Measurements from ENCODE around the gene RP9. TPM values are rescaled to one million over a fixed set of nuclear protein-coding genes. Genes with fewer than 3 reads are reported as not detected.

Gene RP9
- total RNA-seq, 2 donors from 2014 or later: 16.0 to 16.8 TPM

DNA sequence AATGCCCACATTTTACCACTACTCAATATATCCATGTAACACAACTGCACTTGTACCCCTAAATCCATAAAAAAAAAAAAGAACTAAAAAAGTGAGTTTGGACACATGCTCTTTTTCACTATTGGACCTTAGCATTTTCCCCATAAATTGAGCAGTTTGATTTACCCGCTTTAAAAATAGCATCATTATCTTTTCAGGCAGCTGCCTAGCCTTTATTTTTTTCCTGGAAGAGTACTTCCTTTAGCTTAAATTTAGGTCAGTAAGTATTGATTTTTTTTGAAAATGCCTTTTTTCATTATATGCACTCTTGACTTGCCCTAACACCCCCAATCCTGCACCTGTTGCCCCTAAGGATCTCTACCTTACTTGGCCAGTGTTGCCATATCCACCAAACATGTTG is 41.3 kb downstream of the RP9 start:
- Mint-ChIP-seq H3K27ac (no peak overlapping the region), H3K4me3 (no peak overlapping the region), H3K36me3 (ENCODE audit: low read depth) (no peaks in the 10 kb centered on the region), H3K27me3 (peaks cover 10% of the 10 kb centered on the region), H3K4me1 (peaks cover 6% of the 10 kb centered on the region)
- ATAC-seq (no peak), DNase-seq (no peak)
- no peaks in the 10 kb centered on the region for H3K9me3 ChIP-seq (ENCODE audit: control insufficient read depth, low read length, poor library complexity, severe bottlenecking)

DNA sequence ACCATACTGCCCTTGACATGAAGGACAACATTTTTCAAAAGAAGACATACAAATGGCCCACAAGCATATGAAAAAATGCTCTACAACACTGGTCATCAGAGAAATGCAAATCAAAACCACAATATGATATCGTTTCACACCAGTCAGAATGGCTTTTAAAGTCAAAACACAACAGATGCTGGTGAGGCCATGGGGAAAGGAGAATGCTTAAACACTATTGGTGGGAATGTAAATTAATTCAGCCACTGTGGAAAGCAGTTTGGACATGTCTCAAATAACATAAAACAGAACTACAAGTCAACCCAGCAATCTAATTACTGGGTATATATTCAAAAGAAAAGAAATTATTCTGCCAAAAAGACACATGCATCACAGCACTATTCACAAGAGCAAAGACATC is 42.4 kb downstream of the RP9 start:
- peaks cover 8% of the 10 kb centered on the region for H3K4me1 Mint-ChIP-seq

DNA sequence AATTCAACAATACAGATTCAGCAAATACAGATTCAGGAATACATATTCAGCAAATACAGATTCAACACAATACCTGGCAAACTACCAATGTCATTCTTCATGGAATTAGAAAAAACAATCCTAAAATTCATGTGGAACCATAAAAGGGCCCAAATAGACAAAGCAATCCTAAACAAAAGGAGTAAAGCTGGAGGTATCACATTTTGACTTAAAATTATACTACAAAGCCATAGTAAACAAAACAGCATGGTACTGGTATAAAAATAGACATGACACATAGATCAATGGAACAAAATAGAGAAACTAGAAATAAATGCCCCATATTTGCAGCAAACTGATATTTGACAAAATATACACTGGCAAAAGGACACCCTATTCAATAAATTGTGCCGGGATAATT is 43.2 kb downstream of the RP9 start:
- H3K36me3 Mint-ChIP-seq (ENCODE audit: low read depth): no peaks in the 10 kb centered on the region
- ATAC-seq (no peak), DNase-seq (no peak)
- peaks cover 9% of the 10 kb centered on the region for H3K4me1 Mint-ChIP-seq
- no peaks in the 10 kb centered on the region for H3K9me3 ChIP-seq (ENCODE audit: control insufficient read depth, low read length, poor library complexity, severe bottlenecking)
- H3K27ac Mint-ChIP-seq: no peak overlapping the region
- H3K4me3 Mint-ChIP-seq: no peak overlapping the region
- H3K27me3 Mint-ChIP-seq: no peaks in the 10 kb centered on the region

More for the DNA sequence above, 42.4 kb downstream of the RP9 start:
- Mint-ChIP-seq H3K27me3 (no peaks in the 10 kb centered on the region), H3K4me3 (no peak overlapping the region), H3K27ac (no peak overlapping the region), H3K36me3 (ENCODE audit: low read depth) (no peaks in the 10 kb centered on the region)
- no peak for ATAC-seq
- DNase-seq: no peak
- H3K9me3 ChIP-seq (ENCODE audit: control insufficient read depth, low read length, poor library complexity, severe bottlenecking): no peaks in the 10 kb centered on the region

DNA sequence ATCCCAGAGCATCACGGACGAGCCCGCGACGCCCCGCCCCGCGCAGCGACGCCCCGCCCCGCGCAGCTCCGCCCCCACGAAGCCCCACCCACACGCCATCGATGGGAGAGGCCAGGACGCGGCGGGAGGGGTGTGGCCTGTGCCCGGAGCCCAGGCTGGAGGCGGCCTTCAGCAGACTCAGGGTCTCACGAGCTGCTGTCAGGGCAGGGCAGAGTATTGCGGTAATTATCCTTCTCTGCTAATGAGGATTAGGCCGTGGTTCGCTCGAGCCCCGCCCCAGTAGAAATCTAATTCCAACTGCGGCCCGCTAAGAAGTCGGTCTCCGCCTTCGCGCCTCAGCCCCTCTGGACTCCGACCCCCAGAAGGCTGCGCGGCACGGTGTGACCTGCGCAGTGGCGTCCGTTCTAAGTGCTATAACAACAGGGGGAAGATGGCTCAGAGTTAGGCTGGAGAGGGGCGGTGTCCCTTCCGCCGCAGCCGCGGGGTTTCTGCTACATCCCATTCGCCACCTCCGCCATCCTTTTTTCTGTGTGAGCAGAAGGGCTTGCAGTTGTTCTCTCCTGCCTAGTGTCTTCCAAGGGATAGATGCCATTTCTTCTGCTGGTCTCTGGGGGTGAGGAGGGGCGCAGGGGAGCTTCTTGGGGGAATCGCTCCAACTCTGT is 46.3 kb downstream of the RP9 start:
- no peaks in the 10 kb centered on the region for H3K36me3 Mint-ChIP-seq (ENCODE audit: low read depth)
- peaks cover 28% of the 10 kb centered on the region for H3K4me1 Mint-ChIP-seq
- ATAC-seq (peak; percentile 92), DNase-seq (peak; percentile 81 to 91 (median 85))
- peak overlapping the region; percentile 94 for H3K4me3 Mint-ChIP-seq
- no peaks in the 10 kb centered on the region for H3K27me3 Mint-ChIP-seq
- no peaks in the 10 kb centered on the region for H3K9me3 ChIP-seq (ENCODE audit: control insufficient read depth, low read length, poor library complexity, severe bottlenecking)
- peak overlapping the region; percentile 81 for H3K27ac Mint-ChIP-seq

DNA sequence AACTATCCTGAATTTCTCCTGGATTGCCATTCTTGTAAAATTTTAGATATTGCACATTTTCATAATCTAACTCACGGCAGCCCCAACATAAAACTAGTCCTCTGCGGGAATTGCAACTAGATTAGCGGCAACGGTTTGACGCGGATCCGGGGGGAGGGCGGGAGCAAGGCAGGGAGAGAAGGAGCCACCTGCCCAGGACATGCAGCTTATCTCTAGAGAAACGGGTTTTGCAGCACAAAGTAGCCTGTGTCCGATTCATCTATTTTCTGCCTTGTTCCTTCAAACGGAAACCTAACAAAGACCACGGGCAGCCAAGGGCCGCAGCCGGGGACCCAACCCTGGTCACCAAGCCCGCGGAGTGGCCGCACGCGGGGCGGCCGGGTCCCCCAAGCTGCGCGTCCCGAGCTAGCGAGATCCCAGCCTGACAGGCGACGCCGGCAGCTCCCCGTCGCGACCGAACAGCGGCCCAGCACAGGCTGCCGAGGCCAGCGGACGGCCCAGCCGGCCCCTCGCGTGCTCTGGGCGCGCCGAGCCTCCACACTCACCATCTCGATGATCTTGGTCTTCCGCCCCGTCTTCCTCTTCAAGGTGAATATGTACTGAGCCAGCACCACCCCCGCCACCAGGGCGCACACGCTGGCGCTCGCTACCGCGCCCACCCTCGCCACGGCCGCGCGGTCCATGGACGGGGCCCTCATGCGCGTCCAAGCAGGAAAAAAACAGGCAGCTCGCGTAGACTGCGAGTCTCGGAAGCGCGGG is 47.0 kb downstream of the RP9 start, which contains the start of gene NT5C3A:
TSS of gene NT5C3A (minus strand) at position 754 of the 759 bp plus-strand sequence. CDS start at position 683, 71 bp downstream.
- ATAC-seq: no peak
- no peaks in the 10 kb centered on the region for H3K36me3 Mint-ChIP-seq (ENCODE audit: low read depth)
- H3K4me1 Mint-ChIP-seq: peaks cover 32% of the 10 kb centered on the region

DNA sequence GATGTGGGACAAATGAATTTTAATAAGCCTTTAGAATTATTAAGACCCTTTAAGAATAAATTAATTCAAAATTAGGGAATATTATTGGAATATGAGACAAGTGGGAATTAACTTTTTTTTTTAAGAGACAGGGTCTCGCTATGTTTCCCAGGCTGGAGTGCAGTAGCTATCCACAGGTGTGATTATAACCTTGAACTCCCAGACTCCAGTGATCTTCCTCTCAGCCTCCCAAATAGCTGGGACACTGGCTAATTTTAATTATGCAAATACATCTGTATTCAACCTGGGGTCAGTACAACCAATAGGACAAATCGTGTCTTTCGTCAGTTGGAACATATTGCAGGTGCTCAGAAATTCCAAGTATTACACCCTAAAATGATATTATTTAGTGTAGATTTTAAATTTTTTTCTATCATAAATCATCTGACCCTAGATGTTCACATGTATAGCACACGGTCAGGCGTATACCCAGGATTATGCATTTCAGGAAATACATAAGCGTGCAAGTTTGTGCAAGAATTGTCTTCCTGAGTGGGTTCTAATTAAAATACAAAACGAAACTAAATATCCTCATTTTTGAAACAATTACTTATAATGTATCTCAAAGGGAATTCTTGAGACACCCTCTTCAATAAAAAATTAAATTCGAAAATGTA is 47.8 kb downstream of the RP9 start:
- ATAC-seq (no peak), DNase-seq (no peak)
- Mint-ChIP-seq H3K27me3 (no peaks in the 10 kb centered on the region), H3K4me3 (peak overlapping the region; percentile 94), H3K27ac (peak overlapping the region; percentile 81), H3K36me3 (ENCODE audit: low read depth) (no peaks in the 10 kb centered on the region), H3K4me1 (peaks cover 32% of the 10 kb centered on the region)
- no peaks in the 10 kb centered on the region for H3K9me3 ChIP-seq (ENCODE audit: control insufficient read depth, low read length, poor library complexity, severe bottlenecking)

More for the DNA sequence above, 47.0 kb downstream of the RP9 start, which contains the start of gene NT5C3A:
- Mint-ChIP-seq H3K27me3 (no peaks in the 10 kb centered on the region), H3K4me3 (peak within 1 kb of the TSS; percentile 94), H3K27ac (peak within 1 kb of the TSS; percentile 81)
- peak; percentile 5 to 18 (median 9) for DNase-seq
- no peaks in the 10 kb centered on the region for H3K9me3 ChIP-seq (ENCODE audit: control insufficient read depth, low read length, poor library complexity, severe bottlenecking)

DNA sequence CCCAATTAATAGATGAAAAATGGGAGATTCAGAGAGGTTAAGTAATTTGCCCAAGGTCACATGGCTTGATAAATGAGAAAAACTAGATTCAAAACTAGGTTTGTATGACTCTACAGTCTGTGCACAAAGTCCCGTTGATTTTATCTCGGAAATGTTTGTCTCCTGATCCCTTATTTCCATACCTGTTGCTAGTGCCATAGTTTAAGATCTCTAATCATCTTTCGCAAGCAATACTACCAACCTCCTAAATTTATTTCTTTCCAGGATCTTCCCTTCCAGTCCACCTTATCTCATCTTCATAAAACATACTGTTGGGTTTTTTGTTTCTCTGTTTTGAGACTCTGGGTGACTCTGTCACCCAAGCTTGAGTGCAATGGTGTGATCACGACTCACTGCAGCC is 49.6 kb downstream of the RP9 start:
- DNase-seq: no peak
- no peaks in the 10 kb centered on the region for H3K36me3 Mint-ChIP-seq (ENCODE audit: low read depth)
- H3K27me3 Mint-ChIP-seq: no peaks in the 10 kb centered on the region
- H3K4me3 Mint-ChIP-seq: no peak overlapping the region
- H3K9me3 ChIP-seq (ENCODE audit: control insufficient read depth, low read length, poor library complexity, severe bottlenecking): no peaks in the 10 kb centered on the region
- peaks cover 41% of the 10 kb centered on the region for H3K4me1 Mint-ChIP-seq
- no peak overlapping the region for H3K27ac Mint-ChIP-seq
- ATAC-seq: no peak

DNA sequence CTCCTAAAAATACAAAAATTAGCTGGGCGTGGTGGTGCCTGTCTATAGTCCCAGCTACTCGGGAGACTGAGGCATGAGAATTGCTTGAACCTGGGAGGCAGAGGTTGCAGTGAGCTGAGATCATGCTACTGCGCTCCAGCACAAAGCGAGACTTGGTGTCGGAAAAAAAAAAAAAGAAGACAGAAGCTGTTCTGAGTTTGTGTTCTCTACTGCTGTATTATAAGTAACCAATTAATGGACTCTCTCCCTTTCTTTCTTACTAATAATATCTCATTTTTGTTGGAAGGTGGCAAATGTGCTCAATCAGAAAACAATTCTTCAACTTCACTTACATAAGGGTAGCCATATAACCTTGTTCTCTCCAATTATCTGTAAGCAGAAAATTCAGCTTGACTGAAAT is 54.0 kb downstream of the RP9 start:
- Mint-ChIP-seq H3K36me3 (ENCODE audit: low read depth) (no peaks in the 10 kb centered on the region), H3K27me3 (no peaks in the 10 kb centered on the region), H3K4me3 (no peak overlapping the region), H3K4me1 (peaks cover 37% of the 10 kb centered on the region), H3K27ac (peak overlapping the region; percentile 88)
- DNase-seq: no peak
- ATAC-seq: no peak
- no peaks in the 10 kb centered on the region for H3K9me3 ChIP-seq (ENCODE audit: control insufficient read depth, low read length, poor library complexity, severe bottlenecking)

DNA sequence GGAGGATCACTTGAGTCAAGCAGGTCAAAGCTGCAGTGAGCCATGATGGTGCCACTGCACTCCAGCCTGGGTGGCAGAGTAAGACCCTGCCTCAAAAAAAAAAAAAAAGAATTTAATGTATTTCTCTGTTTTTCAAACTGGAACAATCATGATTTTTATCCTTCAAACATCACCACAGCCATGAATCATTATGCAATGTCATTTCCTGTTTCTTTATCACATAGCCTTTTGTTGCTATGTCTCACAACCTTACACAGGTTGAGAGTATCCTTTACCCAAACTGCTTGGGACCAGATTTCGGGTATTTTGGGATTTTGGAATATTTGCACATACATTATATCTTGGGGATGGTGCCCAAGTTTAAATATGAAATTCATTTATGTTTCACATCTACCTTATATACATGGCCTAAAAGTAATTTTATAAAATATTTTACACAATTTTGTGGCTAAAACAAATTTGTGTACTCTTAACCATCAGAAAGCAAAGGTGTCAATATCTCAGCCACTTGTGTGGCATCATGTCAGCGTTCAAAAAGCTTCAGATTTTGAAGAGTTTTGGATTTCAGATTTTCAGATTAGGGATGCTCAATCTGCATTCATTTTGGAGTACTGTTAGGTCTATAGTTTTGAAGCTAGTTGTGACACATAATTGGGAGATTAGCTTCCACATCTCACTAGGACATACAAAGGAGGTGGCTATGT is 54.8 kb downstream of the RP9 start:
- ATAC-seq: peak; percentile 82
- DNase-seq: no peak
- peak overlapping the region; percentile 88 for H3K27ac Mint-ChIP-seq
- H3K4me3 Mint-ChIP-seq: no peak overlapping the region
- no peaks in the 10 kb centered on the region for H3K36me3 Mint-ChIP-seq (ENCODE audit: low read depth)
- H3K4me1 Mint-ChIP-seq: peaks cover 34% of the 10 kb centered on the region
- H3K27me3 Mint-ChIP-seq: no peaks in the 10 kb centered on the region
- H3K9me3 ChIP-seq (ENCODE audit: control insufficient read depth, low read length, poor library complexity, severe bottlenecking): no peaks in the 10 kb centered on the region

DNA sequence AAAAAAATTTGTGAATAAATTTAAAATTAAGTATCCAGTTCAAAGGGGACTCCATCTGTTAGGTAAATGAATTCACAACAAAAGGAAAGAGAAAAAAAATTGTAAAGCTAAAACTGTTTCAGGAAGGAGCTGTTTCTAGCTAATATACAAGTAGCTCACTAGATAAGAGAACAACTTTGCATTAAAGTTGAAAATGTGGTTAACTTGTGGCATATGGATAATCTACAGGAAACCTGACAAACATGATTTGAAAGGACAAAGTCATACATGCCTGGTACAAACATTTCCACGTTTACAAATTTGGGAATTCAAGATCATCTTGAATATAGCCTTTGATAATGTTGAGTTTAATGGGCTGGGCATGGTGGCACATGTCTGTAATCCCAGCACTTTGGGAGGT is 55.5 kb downstream of the RP9 start:
- peak overlapping the region; percentile 88 for H3K27ac Mint-ChIP-seq
- H3K9me3 ChIP-seq (ENCODE audit: control insufficient read depth, low read length, poor library complexity, severe bottlenecking): no peaks in the 10 kb centered on the region
- no peak for ATAC-seq
- no peak overlapping the region for H3K4me3 Mint-ChIP-seq
- H3K36me3 Mint-ChIP-seq (ENCODE audit: low read depth): no peaks in the 10 kb centered on the region
- no peak for DNase-seq
- H3K4me1 Mint-ChIP-seq: peaks cover 29% of the 10 kb centered on the region
- no peaks in the 10 kb centered on the region for H3K27me3 Mint-ChIP-seq

DNA sequence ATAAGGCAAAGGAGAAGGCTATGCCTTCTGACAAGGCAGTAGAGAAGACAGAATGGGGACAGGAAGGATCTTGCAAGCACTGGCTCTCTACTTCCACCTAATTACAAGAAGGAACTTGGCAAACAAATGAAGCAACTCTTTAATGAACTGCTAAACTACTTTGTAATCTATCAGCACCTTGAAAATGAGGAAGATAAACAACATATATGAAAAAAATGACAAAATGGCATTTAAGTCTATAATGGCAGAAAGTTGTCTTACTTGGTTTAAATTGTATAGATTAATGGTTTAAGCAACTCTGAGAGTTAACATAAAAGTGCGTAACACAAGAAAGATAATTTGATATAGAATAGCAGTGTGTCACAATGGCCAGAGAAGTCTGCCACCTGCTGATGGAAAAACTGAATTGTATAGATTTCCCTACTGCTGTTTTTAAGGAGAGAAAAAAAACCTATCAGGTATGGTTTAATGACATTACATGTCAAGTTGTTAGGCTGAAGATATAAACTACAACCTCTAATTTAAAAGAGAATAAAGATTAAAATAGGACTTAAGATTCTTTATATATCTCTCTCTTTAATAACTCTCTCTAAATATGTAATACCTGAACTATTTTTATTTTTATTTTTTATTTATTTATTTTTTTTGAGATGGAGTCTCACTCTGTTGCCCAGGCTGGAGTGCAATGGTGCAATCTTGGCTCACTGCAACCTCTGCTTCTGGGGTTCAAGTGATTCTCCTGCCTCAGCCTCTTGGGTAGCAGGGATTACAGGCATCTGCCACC is 58.5 kb downstream of the RP9 start:
- Mint-ChIP-seq H3K36me3 (ENCODE audit: low read depth) (no peaks in the 10 kb centered on the region), H3K27ac (peak overlapping the region; percentile 73), H3K27me3 (no peaks in the 10 kb centered on the region), H3K4me1 (peaks cover 20% of the 10 kb centered on the region), H3K4me3 (no peak overlapping the region)
- H3K9me3 ChIP-seq (ENCODE audit: control insufficient read depth, low read length, poor library complexity, severe bottlenecking): no peaks in the 10 kb centered on the region
- DNase-seq: no peak
- ATAC-seq: peak; percentile 72

DNA sequence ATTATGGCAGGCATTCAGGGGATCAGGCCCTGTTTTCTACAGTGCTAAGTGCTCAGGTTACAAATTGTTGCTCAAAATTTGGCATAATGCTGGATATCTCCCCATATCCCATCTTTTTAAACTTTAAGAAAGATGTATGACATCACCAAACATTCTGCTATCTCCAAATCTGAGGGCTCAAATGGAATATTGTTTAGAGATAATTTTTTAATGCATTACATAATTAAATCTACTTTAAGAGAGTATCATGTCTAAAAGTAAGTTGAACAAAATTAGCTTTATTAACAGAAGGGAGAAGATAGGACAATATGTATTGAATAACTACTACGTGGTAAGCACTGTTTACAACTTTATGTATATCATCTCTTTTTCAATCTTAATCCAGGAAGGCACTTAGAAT is 60.5 kb downstream of the RP9 start:
- Mint-ChIP-seq H3K36me3 (ENCODE audit: low read depth) (no peaks in the 10 kb centered on the region), H3K27me3 (no peaks in the 10 kb centered on the region), H3K4me3 (no peak overlapping the region), H3K27ac (no peak overlapping the region), H3K4me1 (peaks cover 22% of the 10 kb centered on the region)
- DNase-seq (no peak), ATAC-seq (no peak)
- no peaks in the 10 kb centered on the region for H3K9me3 ChIP-seq (ENCODE audit: control insufficient read depth, low read length, poor library complexity, severe bottlenecking)
